OCI-M1 (cell line): Measurements from ENCODE around the gene RTN4RL1.

Experiments used
- DNase-seq: peaks from one replicate; lab custom pipeline; 2025; lab: John Stamatoyannopoulos, UW

The RTN4RL1 gene

GRCh38 chr17:1977583-1978395 lies 47.3 kb downstream of the RTN4RL1 start:
- DNase-seq: no peak

DNA sequence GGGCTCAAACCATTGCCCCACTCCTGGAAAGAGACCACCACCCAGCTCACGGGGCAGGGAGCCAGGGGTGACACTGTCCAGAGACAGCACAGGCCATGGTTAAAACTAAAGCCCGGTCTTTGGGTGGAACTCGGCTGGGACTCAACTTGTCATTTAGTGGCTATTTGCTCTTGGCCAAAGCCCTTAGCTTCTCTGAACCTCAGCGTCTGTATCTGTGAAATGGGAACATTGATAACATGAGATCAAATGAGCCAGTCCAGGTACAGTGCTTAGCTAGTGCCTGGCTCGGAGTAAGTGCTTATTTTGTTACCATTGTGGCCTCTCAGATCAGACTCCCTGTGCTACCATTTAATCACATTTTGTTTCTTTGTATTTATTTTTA lies 48.5 kb downstream of the RTN4RL1 start:
- DNase-seq: no peak

DNA sequence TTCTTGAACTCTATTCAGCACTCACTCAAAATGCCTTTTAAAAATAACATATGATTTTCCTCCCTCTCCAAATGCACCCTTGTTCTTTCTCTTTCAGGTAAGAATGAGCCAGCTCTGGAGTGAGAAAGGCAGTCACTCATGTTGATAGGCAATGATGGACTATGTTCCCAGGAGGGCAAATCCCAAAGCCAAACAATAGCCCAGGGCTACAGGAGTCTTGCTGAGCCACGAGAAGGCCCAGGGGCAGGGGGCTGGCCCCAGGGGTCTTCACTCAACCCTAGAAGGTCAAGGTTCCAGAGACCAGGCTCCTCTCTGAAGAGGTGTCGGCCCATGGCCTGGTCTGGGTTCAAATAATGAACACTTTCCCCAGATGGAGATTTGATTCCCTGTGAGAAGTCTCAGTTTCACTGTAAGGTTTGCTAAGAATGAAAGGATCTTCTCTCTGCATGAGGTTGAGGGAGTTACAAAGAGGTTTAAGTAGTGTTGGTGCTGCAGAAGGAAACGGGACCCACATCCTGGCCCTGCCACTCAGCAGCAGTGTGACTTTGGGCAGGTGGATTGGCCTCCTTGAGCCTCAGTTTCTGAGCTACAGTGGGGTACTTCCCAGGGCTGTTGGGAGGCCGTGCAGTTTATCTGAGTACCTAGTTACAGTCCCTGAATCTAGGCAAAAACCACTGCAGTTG lies 49.0 kb downstream of the RTN4RL1 start:
- no peak for DNase-seq

DNA sequence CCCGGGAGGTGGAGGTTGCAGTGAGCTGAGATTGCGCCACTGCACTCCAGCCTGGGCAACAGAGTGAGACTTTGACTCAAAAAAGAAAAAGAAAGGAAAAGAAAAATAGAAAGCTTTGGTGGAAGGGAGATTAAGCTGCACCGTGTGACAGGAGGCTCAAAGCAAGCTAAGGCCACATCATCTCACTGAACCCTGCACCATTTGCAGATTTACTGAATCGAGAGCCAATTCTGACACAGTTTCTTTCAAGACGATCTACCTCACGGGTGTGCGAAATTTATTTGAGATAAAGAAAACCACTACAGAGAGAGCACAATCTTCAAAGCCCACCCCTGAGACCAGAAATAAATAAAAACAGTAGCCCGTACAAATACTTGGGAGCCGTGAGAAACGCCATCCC lies 49.6 kb downstream of the RTN4RL1 start:
- DNase-seq: no peak

- DNase-seq: no peak
Observed at GRCh38 chr17:1972487-1973160, 52.5 kb downstream of the RTN4RL1 start.

DNA sequence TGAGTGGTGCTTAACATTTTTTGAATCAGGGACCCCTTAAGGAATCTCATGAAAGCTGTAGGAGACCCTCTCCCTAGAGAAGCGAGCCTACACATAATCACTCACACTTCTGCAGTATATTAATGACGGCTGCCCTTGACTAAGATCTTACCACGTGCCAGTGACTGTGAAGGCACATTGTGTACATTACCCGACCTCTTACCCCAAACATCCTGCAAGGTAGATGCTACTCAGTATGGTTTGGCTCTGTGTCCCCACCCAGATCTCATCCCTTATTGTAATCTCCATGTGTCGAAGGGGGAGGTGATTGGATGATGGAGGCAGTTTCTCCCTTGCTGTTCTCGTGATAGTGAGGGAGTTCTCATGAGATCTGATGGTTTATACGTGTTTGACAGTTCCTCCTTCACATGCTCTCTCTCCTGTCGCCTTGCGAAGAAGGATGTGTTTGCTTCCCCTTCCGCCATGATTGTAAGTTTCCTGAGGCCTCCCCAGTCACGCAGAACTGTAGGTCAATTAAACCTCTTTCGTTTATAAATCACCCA lies 54.2 kb downstream of the RTN4RL1 start:
- DNase-seq: no peak

DNA sequence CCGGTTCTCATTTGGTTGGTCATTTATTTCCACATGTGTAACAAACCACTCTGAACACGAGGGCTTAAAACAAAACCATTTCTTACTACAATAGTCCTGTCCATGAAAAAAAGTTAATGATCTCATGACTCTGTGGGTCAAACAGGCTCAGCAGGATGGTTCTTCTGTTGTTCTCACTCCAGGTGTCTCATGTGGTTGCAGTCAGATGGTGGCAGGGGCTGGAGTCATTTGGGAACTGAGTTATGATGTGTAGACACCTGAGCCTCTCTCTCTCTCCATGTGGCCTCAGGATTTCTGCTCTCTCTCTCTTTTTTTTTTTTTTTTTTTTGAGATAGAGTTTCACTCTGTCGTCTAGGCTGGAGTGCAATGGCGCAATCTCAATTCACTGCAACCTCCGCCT lies 55.4 kb downstream of the RTN4RL1 start:
- no peak for DNase-seq

DNA sequence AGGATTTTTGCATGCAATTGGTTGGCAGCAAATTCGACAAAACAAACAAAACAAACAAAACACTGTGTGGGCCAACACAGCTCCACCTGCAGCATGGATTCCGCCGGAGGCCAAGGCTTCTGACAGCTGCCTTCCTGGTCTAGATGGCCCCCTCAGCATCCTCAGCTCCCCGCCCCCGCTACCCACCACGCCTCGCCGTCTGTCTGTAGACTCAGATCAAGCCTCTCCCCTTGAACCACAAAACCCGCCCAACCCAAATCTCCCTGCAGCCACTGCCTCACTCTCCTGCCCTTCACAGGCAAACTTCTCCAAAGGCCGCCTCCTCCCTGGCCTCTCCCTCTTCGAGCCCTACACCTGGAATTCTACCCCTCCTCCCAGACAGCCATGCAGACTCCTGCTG lies 57.9 kb downstream of the RTN4RL1 start:
- no peak for DNase-seq

DNA sequence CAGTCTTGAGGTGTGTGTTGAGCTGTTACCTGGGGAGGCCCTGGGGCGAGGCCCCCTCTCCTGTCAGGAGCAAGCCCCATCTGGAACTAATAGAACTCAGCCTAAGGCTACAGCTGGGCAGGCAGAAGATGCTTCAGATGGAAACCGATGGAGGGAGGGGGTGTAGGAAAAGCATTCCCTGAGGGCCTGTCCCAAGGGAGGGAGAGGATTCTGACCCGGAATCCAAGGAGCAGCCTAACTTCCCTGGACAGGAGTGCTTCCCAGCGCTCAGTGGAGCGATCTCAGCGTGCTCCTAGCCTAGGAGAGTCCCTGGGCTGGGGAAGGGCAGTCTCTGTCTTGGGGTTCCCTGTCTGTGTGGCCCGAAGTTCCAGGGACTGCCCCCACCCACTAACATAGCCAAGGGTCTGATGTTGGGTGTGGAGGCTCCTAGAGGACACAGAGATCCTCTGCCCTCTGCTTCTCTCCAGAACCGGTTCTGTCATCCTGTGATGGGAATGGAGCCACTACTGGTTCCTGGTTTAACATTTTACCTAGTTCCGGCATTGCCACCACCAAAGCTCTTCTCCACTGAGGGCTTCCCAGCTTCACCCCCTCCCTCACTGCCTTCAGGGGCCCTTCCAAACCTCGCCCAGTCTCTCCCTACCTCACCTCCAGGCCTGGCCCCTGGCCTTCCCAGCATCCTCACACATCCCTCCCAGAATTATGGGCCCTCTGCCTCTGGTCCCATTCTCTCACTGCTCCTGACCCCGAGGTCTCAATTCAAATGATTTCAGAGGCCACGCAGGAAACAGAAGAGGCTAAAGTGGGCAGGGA lies 58.7 kb downstream of the RTN4RL1 start:
- no peak for DNase-seq

DNA sequence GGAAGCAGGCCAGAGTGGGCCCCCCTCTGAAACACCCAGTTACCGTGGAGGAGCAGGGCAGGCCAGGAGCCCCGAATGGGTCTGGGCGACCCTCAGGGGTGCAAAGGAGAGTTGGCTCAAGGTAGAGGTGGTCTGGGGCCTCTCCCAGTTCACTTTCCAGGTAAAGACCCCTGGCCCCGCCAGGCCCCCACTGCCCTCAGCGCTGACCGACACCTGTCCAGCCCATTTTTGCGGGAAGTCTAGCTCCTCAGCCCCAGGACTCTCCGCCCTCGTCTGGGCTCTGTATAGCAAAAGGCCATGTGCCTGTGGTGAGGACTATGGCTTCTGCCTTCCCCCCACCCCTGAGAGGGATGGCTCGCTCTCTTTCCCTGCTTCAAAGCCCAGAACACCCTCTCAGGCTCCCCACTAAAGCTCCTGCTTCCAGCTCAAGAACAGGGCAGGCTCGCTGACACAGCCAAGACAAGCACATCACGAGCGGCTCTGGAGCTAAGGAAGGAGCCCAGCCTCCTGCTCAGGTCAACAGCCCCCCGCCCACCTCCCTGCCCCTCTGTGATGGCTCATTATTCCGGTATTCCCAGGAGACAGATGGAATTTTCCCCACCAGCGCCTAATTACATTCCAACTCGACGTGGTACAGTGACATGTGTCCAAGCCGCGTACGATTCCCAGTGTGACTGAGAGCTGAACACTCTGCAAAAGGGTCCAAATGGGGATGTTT lies 59.4 kb downstream of the RTN4RL1 start:
- no peak for DNase-seq

- no peak for DNase-seq
Observed at GRCh38 chr17:1963250-1963649, 61.9 kb downstream of the RTN4RL1 start.

DNA sequence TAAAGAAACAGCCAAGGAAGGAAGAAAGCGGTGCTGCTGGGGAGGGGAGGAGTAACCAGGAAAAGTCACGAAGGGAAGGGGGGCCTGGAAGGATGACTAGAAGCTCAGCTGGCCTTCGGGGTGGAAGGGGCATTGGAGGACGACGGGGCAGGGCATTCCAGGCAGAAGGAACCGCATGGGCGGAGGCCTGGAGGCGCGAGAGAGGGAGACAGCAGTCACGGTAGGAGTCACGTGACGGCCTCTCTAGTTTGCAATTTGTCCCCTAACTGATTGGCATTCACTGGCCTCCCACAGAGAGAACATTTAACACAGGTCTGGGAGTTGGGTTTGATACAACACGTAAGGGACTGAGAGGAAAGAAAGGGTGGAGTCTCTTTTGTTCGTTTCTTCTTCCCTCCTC lies 63.9 kb downstream of the RTN4RL1 start:
- DNase-seq: no peak

DNA sequence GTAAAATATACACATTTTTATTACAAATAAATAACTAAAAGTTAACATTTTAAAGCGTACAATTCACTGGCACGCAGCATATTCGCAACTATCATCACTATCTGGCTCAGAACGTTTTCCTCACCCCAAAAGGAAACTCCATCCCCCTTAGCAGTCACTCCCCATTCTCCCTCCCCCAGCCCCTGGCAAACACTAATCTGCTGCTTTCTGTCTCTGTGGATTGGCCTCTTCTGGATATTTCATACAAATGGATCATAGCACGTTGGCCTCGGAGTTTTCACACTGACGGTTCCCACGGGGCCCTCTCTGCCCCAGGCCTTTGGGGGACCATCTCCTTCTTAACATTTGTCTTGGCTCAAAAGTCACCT lies 64.6 kb downstream of the RTN4RL1 start:
- no peak for DNase-seq

- no peak for DNase-seq
Observed at GRCh38 chr17:1959871-1960544, 65.1 kb downstream of the RTN4RL1 start.

DNA sequence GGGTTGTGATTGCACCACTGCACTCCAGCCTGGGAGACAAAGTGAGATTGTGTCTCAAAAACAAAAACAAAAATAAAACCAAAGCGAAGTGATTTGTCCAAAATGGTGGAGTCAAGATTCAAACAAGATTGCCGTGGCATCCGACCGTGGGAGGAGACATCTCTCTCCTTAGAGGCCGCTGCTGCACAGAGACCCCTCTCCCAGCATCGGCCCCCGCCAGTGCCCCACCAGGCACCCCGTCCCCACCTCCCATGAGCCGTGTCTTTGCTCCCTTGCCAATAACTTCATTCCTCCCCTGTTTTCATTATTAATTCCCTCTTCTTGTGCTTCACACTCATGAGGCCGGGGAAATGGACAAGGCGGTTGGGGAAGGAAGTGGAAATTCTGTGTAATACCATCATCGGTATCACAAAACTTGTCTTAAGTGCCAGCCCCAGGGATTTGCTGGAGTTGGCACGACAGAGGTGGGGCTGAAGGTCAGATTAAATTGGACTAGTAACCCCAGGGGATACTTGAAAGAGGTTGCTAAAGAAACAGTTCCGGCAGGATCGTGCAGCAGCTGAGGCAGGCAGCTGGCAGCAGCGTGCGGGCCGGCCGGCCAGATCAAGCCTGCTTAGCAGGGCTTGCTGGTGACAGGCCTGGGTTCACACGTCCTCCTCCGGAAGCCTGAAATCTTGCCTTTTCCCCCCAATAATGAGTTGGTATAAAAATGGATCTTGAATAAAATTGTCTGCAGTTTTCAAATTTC lies 66.8 kb downstream of the RTN4RL1 start:
- DNase-seq: no peak

DNA sequence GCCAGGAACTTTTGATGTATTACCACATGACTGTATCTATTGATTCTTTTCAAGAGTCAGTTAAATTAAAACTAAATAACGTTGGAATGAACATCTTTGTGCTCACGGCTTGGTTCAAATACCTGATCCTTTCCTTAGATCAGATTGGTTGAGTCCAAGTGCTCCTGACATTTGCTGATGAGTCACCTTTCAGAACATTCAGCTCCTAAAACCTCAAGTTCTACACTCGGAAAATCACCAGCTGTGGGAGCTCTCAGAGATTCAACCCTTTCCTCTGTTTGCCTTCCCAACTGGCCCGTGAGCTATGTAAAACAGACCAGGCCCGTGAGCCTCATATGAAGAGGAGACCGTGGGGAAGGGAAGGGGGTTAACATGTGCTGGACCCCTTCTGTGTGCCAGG lies 68.1 kb downstream of the RTN4RL1 start:
- no peak for DNase-seq

GRCh38 chr17:1956134-1956533 lies 69.0 kb downstream of the RTN4RL1 start:
- DNase-seq: no peak

GRCh38 chr17:1953831-1954230 lies 71.3 kb downstream of the RTN4RL1 start:
- DNase-seq: no peak

DNA sequence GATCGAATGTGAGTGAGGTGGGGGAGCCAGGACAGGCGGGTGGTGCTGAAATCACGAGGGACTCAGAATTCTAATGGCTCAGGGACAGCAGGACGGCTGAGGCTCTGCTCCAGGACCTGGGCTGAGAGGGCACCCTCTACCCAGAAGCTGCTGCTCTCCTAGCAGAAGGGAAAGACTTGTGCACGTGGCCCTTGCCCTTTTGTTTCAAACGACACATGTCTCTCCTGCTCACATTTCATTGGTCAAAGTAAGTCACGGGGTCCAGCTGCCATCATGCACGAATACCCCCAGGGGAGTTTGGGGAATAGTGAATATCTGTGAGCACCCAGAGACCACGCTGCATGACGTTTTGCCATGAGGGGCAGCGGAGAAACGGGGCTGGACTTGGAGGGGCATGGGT lies 73.2 kb downstream of the RTN4RL1 start:
- DNase-seq: no peak

DNA sequence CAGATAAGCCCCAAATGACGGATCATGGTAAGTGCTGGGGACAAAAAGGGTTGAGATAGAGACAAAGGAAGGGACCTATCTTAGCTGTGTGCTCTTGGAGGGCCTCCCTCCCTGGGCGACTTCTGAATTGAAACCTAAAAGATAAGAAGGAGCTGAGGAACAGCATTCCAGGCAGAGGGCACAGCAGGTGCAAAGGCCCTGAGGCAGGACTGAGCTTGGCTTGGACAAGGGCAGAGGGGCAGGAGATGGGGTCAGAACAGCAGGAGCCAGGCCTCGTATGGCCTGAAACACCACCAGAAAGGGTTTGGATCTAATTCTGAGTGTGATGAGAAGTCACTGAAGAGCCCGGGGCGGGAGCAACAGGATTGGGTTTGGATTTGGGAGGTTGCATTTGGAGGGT lies 75.4 kb downstream of the RTN4RL1 start:
- no peak for DNase-seq
